Stimulated activated CD4-positive, alpha-beta T cell treated with anti-CD3 and anti-CD28 coated beads, Interleukin-4, amount 100 ng/mL, for 24 hours (primary cell): ENCODE measurements around the gene RXFP4.
A peak's percentile ranks its signal among the peaks of the same experiment; 100 is the strongest.
"Not testable (repeated sequence)": the region's sequence is repeated elsewhere in the genome, so short reads cannot be mapped to it uniquely, and the experiment has no call there.

Source experiments
- DNase-seq: peaks from one replicate; pipeline ENCODE4 v3.0.0-alpha.2; 2020

Gene RXFP4

GRCh38 chr1:155940993-155941844, at the start of gene RXFP4:
Gene RXFP4 (plus strand): TSS chr1:155941638. CDS start chr1:155941710, 72 bp downstream.
- DNase-seq: no peak

DNA sequence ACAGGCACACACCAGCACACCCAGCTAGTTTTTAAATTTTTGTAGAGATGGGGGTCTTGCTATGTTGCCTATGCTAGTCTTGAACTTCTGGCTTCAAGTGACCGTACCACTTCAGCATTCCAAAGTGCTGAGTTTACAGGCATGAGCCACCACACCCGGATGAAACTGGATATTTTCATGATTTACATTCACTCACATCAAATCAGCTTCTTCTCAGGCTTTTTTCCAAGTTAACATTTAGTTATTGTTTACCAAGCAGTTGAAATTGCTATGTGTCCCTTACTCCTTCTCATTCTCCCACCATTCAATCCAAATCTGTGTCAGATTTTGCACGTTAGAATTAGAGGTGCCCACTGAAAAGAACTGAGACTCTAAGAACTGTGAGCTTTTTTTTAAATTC, 48.6 kb upstream of the RXFP4 start:
- DNase-seq: no peak

DNA sequence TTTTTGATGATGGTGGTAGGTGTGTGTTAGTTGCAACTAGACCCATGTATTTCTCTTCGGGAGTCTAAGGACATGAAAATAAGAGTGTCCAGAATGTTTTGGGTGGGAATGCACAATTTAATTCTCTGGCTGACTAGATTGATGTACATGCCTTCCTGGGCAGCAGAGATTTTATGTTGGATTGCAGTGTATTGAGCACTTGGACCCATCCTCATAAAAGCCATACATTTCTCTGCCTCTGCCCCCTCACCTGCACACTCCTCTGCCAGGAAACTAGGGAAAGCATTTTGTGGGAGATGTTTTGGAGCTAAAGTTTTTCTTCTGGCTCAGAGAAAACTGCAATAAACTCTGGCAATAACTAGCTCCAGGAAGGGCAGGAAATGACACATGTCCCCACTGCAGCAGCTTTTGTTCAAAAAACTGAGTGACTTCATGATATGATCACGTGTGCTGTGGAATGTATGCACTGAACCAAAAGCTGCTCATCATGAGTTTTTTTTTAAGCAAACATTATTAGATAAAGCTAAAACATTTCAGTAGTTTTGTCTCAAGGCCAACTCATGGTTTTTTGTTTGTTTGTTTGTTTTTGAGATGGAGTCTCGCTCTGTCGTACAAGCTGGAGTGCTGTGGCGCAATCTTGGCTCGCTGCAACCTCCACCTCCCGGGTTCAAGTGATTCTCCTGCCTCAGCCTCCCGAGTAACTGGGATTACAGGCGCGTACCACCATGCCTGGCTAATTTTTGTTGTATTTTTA, 47.9 kb upstream of the RXFP4 start:
- peak; percentile 15 for DNase-seq

- DNase-seq: not testable (repeated sequence)
Measured at GRCh38 chr1:155895617-155896016, 45.8 kb upstream of the RXFP4 start.

GRCh38 chr1:155896476-155896875, 45.0 kb upstream of the RXFP4 start:
- not testable (repeated sequence) for DNase-seq

GRCh38 chr1:155897746-155898145, 43.7 kb upstream of the RXFP4 start:
- DNase-seq: no peak

GRCh38 chr1:155898888-155899287, 42.5 kb upstream of the RXFP4 start:
- no peak for DNase-seq

DNA sequence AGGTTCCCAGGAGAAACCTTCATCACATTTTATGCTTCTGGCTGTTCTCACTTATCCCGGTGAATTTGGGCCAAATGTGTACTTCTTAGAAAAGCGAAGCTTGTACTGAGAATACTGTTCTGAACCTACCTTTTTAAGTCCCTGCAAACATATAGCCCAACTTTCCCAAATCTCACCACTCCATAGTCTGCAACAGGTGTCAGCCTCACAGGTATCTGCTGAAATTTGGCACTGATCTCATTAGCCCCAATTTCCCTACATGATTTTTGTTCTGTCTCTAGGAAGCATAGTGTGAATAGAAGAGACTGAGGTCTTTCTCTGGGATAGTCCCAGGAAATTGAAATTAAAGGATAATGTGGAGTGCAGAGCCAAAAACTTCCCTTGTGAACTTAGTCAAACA, 41.8 kb upstream of the RXFP4 start:
- no peak for DNase-seq

DNA sequence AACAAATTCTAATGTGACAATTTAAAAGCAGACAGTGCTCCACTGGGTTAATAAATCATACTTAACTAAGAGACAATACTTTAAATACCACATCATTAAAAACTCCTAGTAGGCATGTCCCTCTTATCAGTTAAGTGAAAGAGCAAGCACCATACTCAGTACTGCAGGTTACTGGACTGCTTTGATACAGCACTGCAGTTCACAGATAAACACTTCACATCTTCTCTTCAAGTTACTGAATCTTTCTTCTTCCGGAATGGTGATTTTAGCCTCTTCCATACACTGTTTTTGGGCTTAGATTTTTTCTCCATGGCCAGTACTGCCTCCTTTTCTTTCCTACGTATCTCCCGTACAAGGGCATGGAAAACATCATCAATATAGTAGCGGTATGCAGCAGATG, 41.3 kb upstream of the RXFP4 start:
- no peak for DNase-seq

DNA sequence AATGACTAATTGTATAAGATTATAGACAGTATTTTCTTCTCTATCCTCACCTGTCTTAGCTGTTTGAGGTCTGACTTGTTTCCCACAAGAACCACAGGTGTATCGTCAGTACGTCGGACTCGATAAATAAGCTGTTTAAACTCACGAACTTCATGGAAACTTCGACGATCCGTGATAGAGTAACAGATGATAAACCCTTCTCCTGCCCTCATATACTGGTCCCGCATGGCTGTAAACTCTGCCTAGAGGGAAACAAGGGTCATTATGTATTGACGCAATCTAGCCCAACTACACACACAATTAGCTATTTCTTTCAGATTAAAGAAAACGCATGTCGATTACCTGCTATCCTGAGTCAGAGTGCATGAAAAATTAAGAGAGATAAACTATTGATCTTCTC, 37.2 kb upstream of the RXFP4 start:
- no peak for DNase-seq

- no peak for DNase-seq
Measured at GRCh38 chr1:155909894-155910293, 31.5 kb upstream of the RXFP4 start.

- no peak for DNase-seq
Measured at GRCh38 chr1:155910621-155911121, 30.8 kb upstream of the RXFP4 start.

GRCh38 chr1:155911156-155912055, 30.0 kb upstream of the RXFP4 start, which contains the start of gene RIT1:
Gene RIT1 (minus strand): TSS chr1:155911349. CDS start chr1:155910761, 588 bp downstream.
- peak; percentile 84 for DNase-seq

DNA sequence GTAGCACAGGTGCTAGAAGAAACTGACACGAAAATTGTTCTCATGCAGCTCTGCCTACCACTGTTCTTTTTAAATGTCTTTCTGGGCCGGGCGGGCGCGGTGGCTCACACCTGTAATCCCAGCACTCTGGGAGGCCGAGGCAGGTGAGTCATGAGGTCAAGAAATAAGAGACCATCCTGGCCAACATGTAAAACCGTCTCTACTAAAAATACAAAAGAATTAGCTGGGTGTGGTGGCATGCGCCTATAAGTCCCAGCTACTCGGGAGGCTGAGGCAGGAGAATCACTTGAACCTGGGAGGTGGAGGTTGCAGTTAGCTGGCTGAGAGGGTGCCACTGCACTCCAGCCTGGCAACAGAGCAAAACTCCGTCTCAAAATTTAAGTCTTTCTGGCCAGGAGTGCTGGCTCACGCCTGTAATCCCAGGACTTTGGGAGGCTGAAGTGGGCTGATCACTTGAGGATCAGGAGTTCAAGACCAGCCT, 29.3 kb upstream of the RXFP4 start:
- no peak for DNase-seq

DNA sequence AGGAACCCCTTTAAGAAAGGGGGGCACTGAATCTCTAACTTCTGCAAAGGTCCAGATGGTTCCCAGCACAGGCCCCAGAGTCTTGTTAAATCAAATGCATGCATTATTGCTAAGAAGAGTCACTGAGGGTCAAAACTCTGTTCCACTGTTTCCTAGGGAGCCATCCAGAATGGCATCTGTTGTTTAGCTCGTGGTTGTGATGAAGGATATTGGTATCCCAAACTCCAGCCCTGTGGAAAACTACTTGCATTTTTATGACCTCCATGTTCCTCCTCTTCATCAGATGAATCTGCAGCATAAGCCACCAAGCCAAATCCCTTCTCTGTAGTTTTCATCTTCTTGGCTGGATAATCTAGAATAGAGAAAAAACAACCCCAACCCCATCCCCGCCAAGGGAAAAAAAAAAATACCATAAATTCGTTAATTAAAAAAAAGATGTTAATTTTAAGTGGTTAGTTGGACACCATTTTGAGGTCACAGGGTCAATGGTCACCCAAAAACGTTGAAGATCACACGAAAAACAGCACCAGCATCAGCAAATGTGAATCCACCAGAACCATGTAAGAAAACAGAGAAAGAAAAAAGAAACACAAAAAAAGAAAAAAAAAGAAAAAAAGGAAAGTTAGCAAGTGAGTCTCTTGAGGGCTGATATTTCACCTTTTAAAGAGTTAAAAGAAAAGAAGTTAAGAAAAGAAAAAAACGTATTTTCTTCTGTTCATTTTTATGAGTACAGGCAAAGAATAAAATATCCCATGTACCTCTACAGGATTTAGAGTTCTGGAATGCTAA, 27.3 kb upstream of the RXFP4 start:
- DNase-seq: no peak

DNA sequence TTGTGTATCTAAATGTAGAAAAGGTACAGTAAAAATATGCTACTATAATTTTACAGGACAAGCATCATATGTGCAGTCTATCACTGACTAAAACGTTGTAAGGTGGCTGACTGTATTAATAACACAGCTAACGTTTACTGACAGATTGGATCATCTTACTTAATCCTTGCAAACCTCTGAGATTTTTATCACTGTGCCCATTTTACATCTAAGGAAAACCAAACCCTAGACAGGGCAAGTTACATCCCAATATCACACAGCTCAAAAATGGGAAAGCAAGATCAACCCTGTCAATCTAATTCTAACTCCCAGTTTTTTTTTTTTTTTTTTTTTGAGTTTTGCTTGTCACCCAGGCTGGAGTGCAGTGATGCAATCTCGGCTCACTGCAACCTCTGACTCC, 22.8 kb upstream of the RXFP4 start:
- no peak for DNase-seq

DNA sequence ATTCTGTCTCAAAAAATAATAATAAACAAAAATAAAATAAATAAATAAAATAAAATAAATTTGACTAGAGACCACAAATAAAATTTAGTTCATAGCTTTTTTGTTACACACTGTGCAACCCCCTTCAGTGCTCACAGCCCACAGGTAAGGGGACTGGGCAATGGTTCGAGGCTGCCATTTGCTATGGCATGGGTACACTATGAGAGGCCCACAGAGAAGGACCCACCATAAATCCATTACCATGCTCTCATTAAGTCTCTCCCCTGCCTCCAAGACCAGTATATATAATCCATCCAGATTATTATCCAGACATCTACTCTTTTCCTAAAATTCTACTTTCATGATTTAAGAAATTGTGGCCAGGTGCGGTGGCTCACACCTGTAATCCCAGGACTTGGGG, 21.6 kb upstream of the RXFP4 start:
- no peak for DNase-seq

DNA sequence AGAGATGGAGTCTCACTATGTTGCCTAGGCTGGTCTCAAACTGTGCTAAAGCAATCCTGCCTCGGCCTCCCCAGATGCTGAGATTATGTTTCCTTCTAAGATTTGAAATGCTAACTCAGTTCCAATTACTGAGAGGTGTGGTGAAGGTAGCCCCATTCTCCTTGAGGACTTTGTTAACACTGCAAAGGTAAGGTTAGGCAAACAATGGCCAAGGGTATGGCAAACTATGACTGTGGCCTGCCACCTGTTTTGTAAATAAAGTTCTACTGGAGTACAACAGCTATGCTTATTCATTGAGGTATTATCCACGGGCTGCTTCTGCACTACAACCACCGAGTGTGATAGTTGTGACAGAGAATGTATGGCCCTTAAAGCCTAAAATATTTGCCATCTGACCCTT, 20.7 kb upstream of the RXFP4 start:
- no peak for DNase-seq

DNA sequence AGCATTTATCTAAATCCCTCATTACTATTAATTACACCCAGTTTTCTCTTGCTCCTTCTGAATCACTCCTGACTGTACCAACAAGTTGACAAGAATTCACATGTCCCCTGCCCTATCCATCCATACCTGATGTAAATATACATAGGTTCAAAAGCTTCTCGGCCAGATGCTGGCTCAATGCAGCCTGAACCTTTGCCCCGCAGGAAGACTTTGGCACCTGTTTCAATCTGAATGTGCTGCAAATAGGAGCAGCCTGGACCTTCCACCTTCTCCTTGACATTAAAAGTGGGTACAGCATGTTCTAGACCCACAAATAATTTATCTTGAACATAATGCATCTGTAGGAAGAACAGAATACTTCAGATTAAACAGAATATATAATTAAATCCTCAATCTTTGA, 15.9 kb upstream of the RXFP4 start:
- no peak for DNase-seq

GRCh38 chr1:155929057-155929456, 12.4 kb upstream of the RXFP4 start:
- no peak for DNase-seq

GRCh38 chr1:155930725-155931124, 10.7 kb upstream of the RXFP4 start:
- DNase-seq: not testable (repeated sequence)
